Measurements from ENCODE around the gene DUOX2. TPM values are rescaled to one million over a fixed set of nuclear protein-coding genes. Genes with fewer than 3 reads are reported as not detected.

Gene DUOX2
- total RNA-seq, 6 donors from 2014 or later = 2.7 to 27.2 (median 6.7) TPM

DNA sequence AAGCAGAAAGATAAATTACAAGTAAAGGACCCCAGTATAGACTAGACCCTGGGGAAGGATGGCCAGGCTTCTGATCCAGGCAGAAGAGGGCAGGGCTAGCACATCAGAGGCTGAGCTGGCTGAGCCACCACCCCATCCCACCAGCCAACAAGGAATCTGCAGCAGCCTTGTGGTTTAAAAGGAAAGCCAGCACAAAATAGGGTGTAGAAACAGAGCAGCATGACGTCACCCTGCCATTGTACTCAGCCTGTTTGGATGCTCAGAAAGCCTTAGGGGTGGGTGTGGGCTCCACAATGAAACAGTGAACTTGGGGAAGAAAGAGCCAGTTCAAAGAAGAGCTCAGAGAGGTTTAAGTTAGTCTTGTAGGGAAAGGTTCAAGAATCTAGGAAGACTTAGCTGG is 44.0 kb upstream of the DUOX2 start:
- TF ChIP-seq EP300 (IDR thresholded peaks at IDR 0.05) (no peak), POLR2AphosphoS5 (IDR thresholded peaks at IDR 0.05) (no peak), POLR2A (IDR thresholded peaks at IDR 0.05) (no peak)
- TF ChIP-seq, protein P1, sequence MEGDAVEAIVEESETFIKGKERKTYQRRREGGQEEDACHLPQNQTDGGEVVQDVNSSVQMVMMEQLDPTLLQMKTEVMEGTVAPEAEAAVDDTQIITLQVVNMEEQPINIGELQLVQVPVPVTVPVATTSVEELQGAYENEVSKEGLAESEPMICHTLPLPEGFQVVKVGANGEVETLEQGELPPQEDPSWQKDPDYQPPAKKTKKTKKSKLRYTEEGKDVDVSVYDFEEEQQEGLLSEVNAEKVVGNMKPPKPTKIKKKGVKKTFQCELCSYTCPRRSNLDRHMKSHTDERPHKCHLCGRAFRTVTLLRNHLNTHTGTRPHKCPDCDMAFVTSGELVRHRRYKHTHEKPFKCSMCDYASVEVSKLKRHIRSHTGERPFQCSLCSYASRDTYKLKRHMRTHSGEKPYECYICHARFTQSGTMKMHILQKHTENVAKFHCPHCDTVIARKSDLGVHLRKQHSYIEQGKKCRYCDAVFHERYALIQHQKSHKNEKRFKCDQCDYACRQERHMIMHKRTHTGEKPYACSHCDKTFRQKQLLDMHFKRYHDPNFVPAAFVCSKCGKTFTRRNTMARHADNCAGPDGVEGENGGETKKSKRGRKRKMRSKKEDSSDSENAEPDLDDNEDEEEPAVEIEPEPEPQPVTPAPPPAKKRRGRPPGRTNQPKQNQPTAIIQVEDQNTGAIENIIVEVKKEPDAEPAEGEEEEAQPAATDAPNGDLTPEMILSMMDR (IDR thresholded peaks at IDR 0.05) = no peak
- Histone ChIP-seq H3K36me3 (peaks cover 0 to 29% (median 13%) of the 10 kb centered on the region in 4 donors), H3K4me3 (no peak overlapping the region), H3K4me1 (peaks cover 10 to 55% (median 33%) of the 10 kb centered on the region in 4 donors), H3K9me3 (no peaks in the 10 kb centered on the region), H3K27me3 (no peaks in the 10 kb centered on the region), H3K27ac (peak overlapping the region in 1 of 4 donors; percentile 30)
- peak in 1 of 2 donors; percentile 75 for ATAC-seq (ENCODE audit: low FRiP score in 2 of 2)
- 67 to 82% methylated on average over 1 of the region's 1 CpG for WGBS, 2 donors
- no peak for DNase-seq

DNA sequence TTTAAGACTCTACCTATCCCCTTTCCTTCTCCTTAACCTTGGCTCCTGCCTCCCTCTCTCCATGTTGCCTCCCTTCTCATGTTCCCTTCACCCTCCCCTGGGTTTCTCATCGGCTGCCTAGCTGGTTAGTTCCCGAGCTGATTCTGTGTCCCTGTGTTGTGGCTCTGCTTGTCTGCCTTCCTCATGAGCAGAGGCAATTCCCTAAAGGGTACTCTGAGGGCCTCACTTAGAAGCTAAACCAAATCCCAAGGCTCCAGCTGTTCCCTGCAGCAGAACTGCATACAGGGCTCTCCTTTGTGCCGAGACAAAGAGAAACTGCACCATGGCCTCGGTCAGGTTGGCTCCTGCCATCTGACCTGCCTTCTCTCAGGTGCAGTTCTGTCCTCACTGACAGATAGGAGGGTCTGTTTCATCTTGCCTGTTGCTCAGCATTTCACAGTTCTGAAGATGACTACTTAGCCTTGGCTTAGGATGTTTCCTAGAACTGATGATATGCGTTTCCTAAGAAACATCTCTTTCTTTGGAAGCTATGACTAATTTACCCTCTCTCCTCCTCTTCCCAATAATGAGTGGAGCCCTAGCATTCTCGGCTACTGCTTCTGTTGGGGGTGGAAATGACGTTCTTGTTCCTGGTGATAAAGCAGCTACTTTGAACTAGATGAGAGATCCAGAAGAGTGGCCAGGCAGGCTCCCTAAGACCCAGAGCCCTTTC is 42.9 kb upstream of the DUOX2 start:
- DNase-seq (no peak), ATAC-seq (ENCODE audit: low FRiP score in 2 of 2) (peak in 1 of 2 donors; percentile 9)
- Histone ChIP-seq H3K36me3 (peaks cover 7 to 37% (median 19%) of the 10 kb centered on the region in 4 donors), H3K27ac (no peak overlapping the region), H3K4me3 (no peak overlapping the region), H3K27me3 (no peaks in the 10 kb centered on the region), H3K4me1 (peaks cover 2 to 45% (median 22%) of the 10 kb centered on the region in 4 donors), H3K9me3 (no peaks in the 10 kb centered on the region)
- 86 to 92% methylated on average over 7 of the region's 7 CpGs for WGBS, 2 donors
- TF ChIP-seq POLR2AphosphoS5 (IDR thresholded peaks at IDR 0.05) = no peak
- TF ChIP-seq POLR2A (IDR thresholded peaks at IDR 0.05) = no peak
- no peak for TF ChIP-seq EP300 (IDR thresholded peaks at IDR 0.05)
- TF ChIP-seq, protein P1 (IDR thresholded peaks at IDR 0.05) = no peak

GRCh38 chr15:45155739-45156138 is 41.8 kb upstream of the DUOX2 start:
- no peak for DNase-seq
- no peak for ATAC-seq (ENCODE audit: low FRiP score in 2 of 2)
- TF ChIP-seq POLR2AphosphoS5 (IDR thresholded peaks at IDR 0.05) = no peak
- TF ChIP-seq POLR2A (IDR thresholded peaks at IDR 0.05) = peak in 1 of 4 donors; percentile 17
- Histone ChIP-seq H3K9me3 (no peaks in the 10 kb centered on the region), H3K27me3 (no peaks in the 10 kb centered on the region), H3K36me3 (peaks cover 12 to 45% (median 30%) of the 10 kb centered on the region in 4 donors), H3K4me3 (no peak overlapping the region), H3K27ac (no peak overlapping the region), H3K4me1 (peaks cover 0 to 38% (median 16%) of the 10 kb centered on the region in 4 donors)
- 72 to 81% methylated on average over 8 of the region's 8 CpGs for WGBS, 2 donors

DNA sequence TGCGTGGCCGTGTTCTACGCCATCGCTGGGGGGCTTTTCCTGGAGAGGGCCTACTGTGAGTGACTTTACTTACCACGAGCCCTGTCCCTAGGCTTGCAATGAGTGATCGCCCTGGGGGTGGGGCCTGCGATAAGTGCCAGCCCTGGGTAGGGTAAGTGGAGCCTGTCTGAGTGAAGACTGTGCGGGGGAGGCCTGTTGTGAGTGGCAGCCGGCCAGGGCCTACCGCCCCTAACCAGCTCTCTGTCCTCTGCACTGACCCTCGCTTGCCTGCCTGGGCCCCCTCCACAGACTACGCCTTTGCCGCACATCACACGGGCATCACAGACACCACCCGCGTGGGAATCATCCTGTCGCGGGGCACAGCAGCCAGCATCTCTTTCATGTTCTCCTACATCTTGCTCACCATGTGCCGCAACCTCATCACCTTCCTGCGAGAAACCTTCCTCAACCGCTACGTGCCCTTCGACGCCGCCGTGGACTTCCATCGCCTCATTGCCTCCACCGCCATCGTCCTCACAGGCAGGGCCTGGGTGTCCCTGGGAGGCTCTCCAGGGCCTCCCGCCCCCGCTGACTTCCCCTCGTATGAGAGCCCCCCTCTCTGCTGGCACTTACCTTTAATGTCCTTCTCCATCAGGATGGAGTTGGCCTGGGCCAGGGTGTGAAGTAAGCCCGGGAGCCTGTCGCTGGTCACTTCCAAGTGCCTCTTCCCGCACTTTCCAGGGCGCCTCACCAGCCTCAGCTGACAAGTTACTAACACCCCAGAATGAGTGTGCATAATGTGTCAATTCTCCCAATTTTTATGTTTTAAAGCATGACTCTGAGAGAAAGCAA is 38.2 kb upstream of the DUOX2 start:
- no peaks in the 10 kb centered on the region for H3K27me3 ChIP-seq
- ATAC-seq (ENCODE audit: low FRiP score in 2 of 2) (peak in 1 of 2 donors; percentile 17), DNase-seq (peak in 1 of 2 donors; percentile 72)
- H3K36me3 ChIP-seq = peaks cover 16 to 61% (median 38%) of the 10 kb centered on the region in 4 donors
- peaks cover 0 to 7% (median under 1%) of the 10 kb centered on the region in 4 donors for H3K4me1 ChIP-seq
- H3K27ac ChIP-seq = no peak overlapping the region
- TF ChIP-seq, protein P1 (IDR thresholded peaks at IDR 0.05) = no peak
- TF ChIP-seq POLR2AphosphoS5 (IDR thresholded peaks at IDR 0.05) (no peak), EP300 (IDR thresholded peaks at IDR 0.05) (no peak), POLR2A (IDR thresholded peaks at IDR 0.05) (no peak)
- WGBS, 2 donors = 94 to 96% methylated on average over 28 to 36 of the region's 36 CpGs
- H3K4me3 ChIP-seq = no peak overlapping the region
- no peaks in the 10 kb centered on the region for H3K9me3 ChIP-seq

DNA sequence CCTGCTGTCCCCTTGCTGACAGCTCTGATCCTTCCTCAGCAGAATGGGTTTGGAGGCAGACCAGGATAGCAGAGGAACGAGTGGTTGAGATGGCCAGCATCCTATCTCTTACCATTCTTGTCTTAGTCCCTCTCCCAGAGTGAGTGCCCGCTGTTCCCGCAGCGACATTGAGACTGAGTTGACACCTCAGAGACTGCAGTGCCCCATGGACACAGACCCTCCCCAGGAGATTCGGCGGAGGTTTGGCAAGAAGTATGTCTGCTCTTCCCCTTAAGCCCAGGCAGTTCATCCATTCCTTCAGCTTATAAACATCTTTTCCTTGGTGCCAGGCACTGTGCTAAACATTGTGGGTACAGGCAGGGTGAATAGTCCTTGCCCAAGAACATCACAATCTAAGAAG is 37.0 kb upstream of the DUOX2 start:
- DNase-seq = no peak
- Histone ChIP-seq H3K9me3 (no peaks in the 10 kb centered on the region), H3K4me3 (no peak overlapping the region), H3K27me3 (no peaks in the 10 kb centered on the region), H3K27ac (no peak overlapping the region), H3K36me3 (peaks cover 12 to 49% (median 33%) of the 10 kb centered on the region in 4 donors), H3K4me1 (peaks cover 0 to 3% (median 1%) of the 10 kb centered on the region in 4 donors)
- TF ChIP-seq, protein P1 (IDR thresholded peaks at IDR 0.05) = no peak
- TF ChIP-seq POLR2AphosphoS5 (IDR thresholded peaks at IDR 0.05) (no peak), EP300 (IDR thresholded peaks at IDR 0.05) (no peak), POLR2A (IDR thresholded peaks at IDR 0.05) (no peak)
- no peak for ATAC-seq (ENCODE audit: low FRiP score in 2 of 2)
- 94 to 95% methylated on average over 2 to 6 of the region's 6 CpGs for WGBS, 2 donors

All from upper lobe of left lung (tissue), 6 donors.